KOPT-K1 (cell line): ENCODE results near the gene BPIFA1.

Experiments
- H3K27ac ChIP-seq: fragments of 200-600 bp; sonication (generic); 2 replicates; pipeline ENCODE4 v1.5.1; 2016; ENCODE audit warnings: antibody characterized with exemption, mild to moderate bottlenecking, low read depth, low read length; ENCODE audit not compliant: poor library complexity, severe bottlenecking
- H3K36me3 ChIP-seq: fragments of 200-600 bp; sonication (generic); 2 replicates; pipeline ENCODE4 v1.5.1; 2017; ENCODE audit warnings: antibody characterized with exemption, mild to moderate bottlenecking, low read length, moderate library complexity; ENCODE audit not compliant: insufficient read depth
- H3K9me3 ChIP-seq: fragments of 200-600 bp; sonication (generic); 2 replicates; pipeline ENCODE4 v1.5.1; 2017; ENCODE audit warnings: antibody characterized with exemption, low read length, mild to moderate bottlenecking; ENCODE audit not compliant: insufficient read depth, poor library complexity, severe bottlenecking

The BPIFA1 gene

GRCh38 chr20:33232486-33233072, 3.2 kb upstream of the BPIFA1 start:
- no peak overlapping the region for H3K27ac ChIP-seq
- no peaks in the 10 kb centered on the region for H3K9me3 ChIP-seq

DNA sequence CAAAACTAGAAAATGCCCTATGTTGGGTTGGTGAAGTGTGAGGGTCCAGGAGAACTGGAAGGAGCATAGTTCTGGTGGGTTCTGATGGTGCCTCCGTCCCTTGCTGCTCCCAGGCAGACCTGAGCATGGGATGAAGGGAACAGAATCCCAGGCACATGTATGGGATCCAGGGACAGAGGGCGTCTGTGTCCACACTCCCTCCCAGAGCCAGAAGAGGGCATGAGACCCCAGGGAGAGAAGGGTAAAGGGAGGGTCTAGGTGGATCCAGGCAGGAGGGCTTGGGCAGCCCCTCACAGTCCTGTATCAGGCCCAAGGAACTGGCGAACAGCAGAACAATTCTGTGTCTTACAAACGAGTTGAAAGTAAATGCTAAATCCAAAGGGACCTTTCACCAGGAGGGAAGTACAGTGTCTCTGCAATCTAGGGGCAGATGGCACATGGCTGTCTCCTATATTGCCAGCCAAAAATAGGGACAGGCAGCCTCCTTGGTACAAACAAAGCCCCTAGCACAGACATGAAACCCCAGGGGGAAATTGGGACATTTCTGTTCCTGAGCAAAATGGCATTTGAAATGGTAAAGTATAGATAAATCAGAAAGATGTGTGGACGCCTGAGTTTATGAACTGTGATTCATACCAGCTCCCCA, 2.5 kb upstream of the BPIFA1 start:
- Histone ChIP-seq H3K27ac (no peak overlapping the region), H3K9me3 (no peaks in the 10 kb centered on the region), H3K36me3 (no peaks in the 10 kb centered on the region)

More at GRCh38 chr20:33232486-33233072, 3.2 kb upstream of the BPIFA1 start:
- H3K36me3 ChIP-seq: no peaks in the 10 kb centered on the region

DNA sequence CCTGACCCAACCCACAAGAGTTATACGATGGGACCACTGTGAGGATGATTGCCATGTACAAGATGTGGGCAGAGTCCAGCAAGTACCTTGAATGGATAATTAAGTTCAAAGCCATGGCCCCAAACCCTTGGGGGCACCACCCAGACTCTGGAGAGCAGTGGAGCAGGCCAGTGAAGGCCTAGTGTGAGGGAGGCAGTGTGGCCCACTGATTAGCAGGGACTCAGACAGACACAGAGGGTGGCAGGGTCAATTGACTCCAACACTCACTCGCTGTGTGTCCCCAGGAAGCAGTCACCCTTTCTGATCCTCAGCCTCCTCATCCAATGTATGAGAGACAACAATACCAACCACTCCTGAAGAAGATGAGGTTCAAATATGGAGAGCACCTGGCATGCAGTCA, 1.7 kb upstream of the BPIFA1 start:
- Histone ChIP-seq H3K36me3 (no peaks in the 10 kb centered on the region), H3K27ac (no peak overlapping the region), H3K9me3 (no peaks in the 10 kb centered on the region)

DNA sequence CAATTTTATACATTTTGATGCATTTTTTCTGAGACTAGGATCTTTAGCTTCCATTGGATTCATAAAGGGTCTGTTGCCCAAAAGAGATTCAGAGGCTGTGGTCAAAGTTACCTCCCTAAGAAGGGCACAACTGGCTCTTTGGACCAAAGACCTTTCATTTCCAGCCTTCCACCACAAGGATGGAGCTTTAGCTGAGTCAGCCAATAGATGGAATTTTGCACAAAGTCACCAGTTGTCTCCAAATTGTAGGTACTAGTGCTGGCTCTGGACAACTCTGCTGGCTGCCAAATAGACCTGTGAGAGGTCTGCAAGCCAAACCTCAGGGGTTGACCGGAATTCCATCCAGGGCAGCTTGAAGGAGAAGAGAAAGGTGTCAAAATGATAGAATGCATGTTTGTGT, 555 bp downstream of the BPIFA1 start:
- no peak overlapping the region for H3K27ac ChIP-seq
- no peaks in the 10 kb centered on the region for H3K9me3 ChIP-seq
- no peaks in the 10 kb centered on the region for H3K36me3 ChIP-seq

GRCh38 chr20:33237989-33238388, 2.2 kb downstream of the BPIFA1 start:
- H3K36me3 ChIP-seq: no peaks in the 10 kb centered on the region
- no peak overlapping the region for H3K27ac ChIP-seq
- H3K9me3 ChIP-seq: no peaks in the 10 kb centered on the region

DNA sequence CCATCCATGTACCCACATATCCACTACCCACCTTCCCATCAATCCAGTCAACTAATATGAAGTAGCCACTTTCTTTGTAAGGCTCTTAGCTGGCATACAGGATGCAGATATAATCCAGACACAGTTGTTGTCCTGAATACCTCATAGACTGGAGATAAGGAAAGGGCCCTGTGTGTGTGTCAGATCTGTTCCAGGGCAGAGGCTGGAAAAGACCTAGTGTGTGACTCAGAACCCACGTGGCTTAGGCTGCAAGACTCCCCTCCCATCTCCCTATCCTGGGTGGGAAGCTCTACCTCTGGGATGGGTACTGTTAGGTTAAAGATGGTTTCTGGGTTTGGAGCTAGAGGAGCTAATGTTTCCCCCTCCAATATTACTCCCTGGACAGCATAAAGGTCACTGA, 3.6 kb downstream of the BPIFA1 start:
- H3K9me3 ChIP-seq: no peaks in the 10 kb centered on the region
- H3K36me3 ChIP-seq: no peaks in the 10 kb centered on the region
- H3K27ac ChIP-seq: no peak overlapping the region

- Histone ChIP-seq H3K9me3 (no peaks in the 10 kb centered on the region), H3K27ac (no peak overlapping the region)
Observed at GRCh38 chr20:33239979-33240736, 4.4 kb downstream of the BPIFA1 start.

GRCh38 chr20:33240923-33241322, 5.1 kb downstream of the BPIFA1 start:
- Histone ChIP-seq H3K27ac (no peak overlapping the region), H3K36me3 (no peaks in the 10 kb centered on the region), H3K9me3 (no peaks in the 10 kb centered on the region)

More at GRCh38 chr20:33239979-33240736, 4.4 kb downstream of the BPIFA1 start:
- H3K36me3 ChIP-seq: no peaks in the 10 kb centered on the region

GRCh38 chr20:33242319-33243100, 6.7 kb downstream of the BPIFA1 start:
- H3K27ac ChIP-seq: no peak overlapping the region
- H3K9me3 ChIP-seq: no peaks in the 10 kb centered on the region
- H3K36me3 ChIP-seq: no peaks in the 10 kb centered on the region

- Histone ChIP-seq H3K27ac (no peak overlapping the region), H3K36me3 (no peaks in the 10 kb centered on the region), H3K9me3 (no peaks in the 10 kb centered on the region)
Observed at GRCh38 chr20:33246077-33246476, 10.3 kb downstream of the BPIFA1 start.

- no peak overlapping the region for H3K27ac ChIP-seq
- no peaks in the 10 kb centered on the region for H3K9me3 ChIP-seq
- H3K36me3 ChIP-seq: no peaks in the 10 kb centered on the region
Observed at GRCh38 chr20:33249456-33249855, 13.7 kb downstream of the BPIFA1 start.

DNA sequence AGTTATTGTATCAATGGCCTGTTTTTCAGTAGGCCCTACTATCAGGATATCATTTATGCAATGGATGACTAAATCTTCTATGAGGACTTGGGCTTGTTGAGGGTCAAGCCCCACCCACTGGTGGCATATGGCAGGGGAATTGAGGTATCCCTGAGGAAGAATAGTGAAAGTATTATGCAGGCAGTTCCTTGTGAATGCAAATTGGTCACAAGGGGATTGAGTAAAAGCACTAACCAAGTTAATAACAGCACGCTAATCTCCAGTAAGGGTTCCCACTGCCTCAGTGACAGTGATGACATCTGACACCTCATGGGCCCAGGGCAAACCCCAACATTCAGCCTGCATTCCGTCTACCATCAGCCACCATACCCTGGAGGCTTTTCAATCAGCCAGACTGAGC, 14.9 kb downstream of the BPIFA1 start:
- Histone ChIP-seq H3K9me3 (no peaks in the 10 kb centered on the region), H3K27ac (no peak overlapping the region)

GRCh38 chr20:33251496-33251895, 15.7 kb downstream of the BPIFA1 start:
- H3K27ac ChIP-seq: no peak overlapping the region
- no peaks in the 10 kb centered on the region for H3K9me3 ChIP-seq
- no peaks in the 10 kb centered on the region for H3K36me3 ChIP-seq

More for the DNA sequence above, 14.9 kb downstream of the BPIFA1 start:
- no peaks in the 10 kb centered on the region for H3K36me3 ChIP-seq

DNA sequence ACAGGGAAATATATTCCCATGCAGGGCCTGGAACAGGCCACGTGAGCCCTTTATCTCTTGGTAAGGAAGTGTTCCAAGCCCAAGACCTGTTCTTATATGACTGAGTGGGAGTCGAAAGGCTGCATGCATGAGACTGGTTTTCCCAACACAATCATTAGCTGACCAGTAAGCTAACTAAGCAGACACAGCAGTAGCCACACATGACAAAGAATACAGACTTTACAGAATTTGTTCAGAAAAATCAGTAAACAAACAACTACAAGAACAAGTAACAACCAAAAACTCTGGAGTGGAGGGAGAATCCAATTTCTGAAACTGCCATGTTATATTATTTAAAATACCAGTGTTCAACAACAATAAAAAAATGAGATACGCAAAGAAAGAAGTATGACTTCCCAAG, 16.7 kb downstream of the BPIFA1 start:
- Histone ChIP-seq H3K27ac (no peak overlapping the region), H3K36me3 (no peaks in the 10 kb centered on the region), H3K9me3 (no peaks in the 10 kb centered on the region)

GRCh38 chr20:33255005-33255404, 19.2 kb downstream of the BPIFA1 start:
- no peak overlapping the region for H3K27ac ChIP-seq
- H3K9me3 ChIP-seq: no peaks in the 10 kb centered on the region
- no peaks in the 10 kb centered on the region for H3K36me3 ChIP-seq
